Right hindlimb (tissue), 1 donor: ENCODE results near the gene PLEKHG7.
A peak's percentile ranks its signal among the peaks of the same experiment; 100 is the strongest.
"Not testable (repeated sequence)": the region's sequence is repeated elsewhere in the genome, so short reads cannot be mapped to it uniquely, and the experiment has no call there.

Source experiments
- DNase-seq: peaks from one replicate; pipeline ENCODE4 v3.0.0-alpha.2; 2018

The PLEKHG7 gene, protein sequence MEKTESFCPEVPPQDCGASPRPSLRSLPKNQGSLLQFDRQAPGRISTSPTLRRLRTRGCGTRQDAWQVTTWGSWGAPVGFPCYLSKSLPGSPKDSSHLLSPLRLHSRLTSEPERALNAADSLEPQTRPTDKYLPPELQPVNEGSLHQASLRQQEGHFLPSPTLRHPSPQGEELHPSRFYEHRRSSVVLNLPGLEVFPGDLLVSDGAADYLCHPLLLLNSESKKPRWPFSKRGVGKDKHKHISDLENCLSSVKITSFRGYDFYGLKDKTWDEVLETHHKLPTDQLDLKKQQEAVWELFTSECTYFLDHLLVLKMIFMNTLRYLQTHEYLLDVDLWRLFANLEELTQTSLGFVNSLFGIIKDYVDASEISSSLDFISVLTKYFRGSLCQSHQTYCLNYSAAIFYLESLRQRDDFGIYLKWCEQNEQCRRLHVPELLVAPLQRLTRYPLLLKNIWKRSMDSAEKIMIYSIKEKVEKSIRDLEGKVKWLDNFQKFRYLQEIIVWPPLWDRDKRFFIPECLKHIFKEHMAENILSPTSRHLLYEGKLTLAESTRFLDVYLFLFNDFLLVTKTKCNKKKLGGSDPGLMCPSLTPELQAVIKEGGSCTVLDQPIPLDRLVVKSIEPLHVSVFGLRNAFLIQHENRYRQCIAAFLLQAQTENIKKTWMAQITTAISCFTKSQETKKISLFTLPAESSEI

DNA sequence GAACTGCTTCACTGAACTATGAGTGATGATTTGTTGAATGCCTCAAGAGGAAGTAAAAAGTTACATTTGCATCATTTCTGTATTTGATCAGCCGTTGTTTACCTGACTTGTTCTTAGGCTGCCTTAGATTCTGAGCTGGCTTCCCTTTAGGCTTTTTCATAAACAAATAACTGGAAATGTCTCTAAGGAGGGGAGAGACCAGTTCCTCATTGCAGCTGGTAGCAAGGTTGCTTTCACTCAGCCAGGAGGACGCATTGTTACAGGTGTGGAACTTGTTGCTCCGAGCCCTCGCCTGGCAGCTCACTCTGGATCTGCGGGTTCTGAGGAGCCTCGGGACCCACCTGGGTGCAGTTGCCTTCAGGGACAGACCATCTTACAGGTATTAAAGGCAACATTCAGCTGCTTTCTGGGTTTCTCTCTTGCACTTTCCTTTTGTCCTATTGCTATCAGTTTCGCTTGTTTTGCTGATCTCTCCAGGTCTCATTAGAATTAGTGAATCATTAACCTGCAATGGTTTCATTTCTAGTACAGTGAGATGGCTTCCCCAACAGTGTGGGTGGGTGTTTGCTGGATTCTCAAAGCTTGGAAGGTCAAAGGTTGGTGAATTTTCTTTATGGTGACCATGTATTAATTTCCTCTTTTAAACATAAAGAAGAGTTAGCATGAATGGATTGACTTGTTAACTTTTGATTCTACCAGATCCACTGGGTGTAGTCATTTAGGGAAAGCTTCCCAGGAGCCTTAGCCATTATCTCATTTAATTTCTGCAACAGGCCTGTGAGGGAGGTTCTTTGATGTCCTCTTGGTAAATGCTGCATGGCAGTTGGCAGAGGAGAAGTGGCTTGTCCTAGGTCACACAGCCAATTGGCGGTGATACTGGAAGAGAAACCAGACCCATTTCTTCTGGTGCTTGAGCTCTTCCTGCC is at the start of gene PLEKHG7:
Gene PLEKHG7, plus strand, starts transcription at position 236 of the 926 bp plus-strand sequence. CDS start 3,643 bp downstream, outside the sequence.
- DNase-seq: no peak

DNA sequence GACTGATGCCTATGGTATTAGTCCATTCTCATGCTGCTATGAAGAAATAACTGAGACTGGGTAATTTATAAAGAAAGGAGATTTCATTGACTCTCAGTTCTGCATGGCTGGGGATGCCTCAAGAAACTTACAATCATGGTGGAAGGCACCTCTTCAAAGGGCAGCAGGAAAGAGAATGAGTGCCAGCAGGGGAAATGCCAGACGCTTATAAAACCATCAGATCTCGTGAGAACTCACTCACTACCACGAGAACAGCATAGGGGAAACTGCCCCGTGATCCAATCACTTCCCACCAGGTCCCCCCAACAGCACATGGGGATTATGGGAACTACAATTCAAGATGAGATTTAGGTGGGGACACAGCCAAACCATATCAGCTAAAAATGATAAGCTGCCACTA is 48.5 kb upstream of the PLEKHG7 start:
- not testable (repeated sequence) for DNase-seq

DNA sequence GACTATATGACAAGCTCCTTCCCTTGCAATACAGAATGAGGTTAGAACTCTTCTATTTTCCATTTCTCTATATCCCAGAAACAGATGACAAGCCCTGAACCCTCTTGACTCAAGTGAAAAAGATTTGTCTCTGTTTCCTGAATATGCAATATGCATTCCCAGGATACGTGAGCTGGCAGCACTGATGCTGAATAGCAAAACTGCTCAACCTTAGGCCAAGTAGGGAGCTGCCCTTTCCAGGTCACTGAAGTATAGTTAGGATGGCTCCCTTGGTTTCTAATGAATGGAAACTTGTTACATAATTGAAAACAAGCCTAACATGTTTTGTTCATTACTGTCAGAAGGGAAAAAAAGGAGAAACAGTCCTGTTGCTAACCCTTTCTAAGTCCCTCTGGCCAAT is 47.9 kb upstream of the PLEKHG7 start:
- DNase-seq: peak; percentile 57

DNA sequence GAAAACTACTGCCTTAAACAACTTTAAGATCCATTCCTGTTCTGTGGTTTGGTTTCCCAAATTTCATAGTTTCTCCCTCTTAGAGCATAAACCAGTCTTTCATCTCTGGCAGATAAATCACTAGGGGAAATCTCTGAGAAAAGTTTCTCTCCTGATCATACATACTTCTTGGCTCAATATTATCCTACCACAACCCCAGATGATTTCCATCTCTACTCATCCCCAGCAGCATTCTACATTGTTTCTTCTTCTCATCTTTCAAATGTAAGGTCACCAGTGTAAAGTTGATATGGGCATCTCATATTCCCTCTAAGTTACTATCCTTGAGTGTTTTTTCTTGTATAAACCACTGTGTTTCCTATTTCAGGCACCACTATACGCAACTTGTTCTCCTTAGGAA is 45.9 kb upstream of the PLEKHG7 start:
- DNase-seq: no peak

DNA sequence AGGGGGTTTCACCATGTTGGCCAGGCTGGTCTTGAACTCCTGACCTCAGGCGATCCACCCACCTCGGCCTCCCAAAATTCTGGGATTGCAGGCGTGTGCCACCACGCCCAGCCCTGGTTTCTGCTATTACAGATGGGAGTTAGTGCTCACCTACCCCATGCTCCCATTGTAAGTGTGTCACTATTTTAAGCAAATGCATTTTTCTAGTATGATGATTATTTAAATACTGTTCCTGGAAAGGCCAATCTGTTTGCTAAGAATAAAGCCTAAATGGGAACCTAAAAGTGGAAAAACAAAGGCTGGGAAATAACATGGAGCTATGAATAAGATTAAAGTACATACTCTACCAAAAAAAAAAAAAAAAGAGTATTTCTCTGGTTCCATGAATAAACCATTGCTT is 45.0 kb upstream of the PLEKHG7 start:
- no peak for DNase-seq

DNA sequence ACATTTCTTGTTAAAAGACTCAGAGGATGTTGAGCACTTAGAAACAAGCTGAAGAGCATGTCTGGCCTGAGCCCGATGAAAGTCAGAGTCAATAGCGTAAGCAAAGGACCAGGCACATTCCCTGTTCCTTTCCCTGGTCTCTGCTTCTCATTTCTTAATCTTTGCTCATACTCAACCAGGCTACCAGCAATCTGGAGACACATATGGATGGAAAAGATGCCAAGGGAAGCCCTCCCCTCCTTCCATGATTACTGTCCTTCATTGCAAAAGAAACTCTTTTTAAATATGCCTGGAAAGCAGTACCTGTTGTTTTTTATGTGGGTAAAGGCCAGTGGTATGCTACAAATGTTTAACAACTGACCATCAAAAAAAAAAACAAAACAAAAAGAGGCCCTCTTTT is 44.2 kb upstream of the PLEKHG7 start:
- DNase-seq: no peak

DNA sequence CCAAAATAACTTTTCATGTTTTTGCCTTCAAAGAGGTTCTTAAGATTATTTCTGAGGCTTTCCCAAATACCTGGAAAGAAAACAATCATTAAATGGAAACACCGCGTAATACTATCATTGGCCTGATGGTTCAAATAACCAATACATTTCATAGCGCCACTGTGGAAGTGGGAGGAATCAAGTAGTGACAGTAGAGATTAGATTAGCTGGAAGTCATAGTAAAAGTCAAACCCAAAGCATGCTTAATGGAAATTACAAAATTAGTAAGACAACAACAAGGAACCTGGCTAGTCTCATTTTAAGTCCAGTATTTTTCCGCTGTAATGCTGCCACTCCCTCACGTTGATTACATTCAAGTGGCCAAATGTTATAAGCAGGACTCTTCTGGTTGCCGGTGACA is 41.5 kb upstream of the PLEKHG7 start:
- no peak for DNase-seq

DNA sequence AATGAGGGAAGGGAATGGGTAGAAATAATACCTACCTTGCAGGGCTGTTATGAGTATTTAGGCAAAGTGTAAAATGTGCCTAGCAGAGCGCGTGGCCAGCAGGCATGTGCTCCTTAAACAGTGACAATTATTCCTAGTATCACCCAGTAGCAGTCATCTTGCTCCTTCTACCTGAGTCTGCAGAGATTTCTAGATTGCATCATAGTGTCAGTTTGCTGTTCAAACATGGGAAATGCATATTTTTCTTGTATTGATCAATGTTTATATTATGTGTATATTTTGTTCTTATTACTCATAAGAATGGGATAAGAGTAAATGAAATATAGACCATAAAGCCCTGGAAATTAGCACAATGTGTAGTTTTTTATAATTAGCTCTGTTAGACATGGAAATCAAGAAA is 37.3 kb upstream of the PLEKHG7 start:
- no peak for DNase-seq

DNA sequence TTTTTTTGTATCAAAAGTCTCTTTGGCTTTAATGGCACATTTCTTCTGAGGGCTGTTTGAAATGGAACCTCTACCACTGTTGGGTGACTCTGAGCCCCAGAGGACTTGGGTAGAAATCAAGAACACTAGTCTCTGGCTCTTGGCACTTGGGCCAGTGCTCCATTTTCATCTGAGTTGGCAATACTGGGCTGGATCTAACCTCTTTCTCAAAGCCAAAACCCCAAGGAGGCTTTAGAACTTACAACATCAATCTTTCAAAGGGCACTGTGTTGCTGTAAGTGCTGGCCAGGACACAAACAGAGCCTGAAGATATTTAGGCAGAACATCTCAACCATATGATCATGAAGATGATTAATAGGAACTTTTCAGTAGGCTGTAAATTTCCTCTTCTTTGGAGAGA is 34.0 kb upstream of the PLEKHG7 start:
- DNase-seq: no peak

DNA sequence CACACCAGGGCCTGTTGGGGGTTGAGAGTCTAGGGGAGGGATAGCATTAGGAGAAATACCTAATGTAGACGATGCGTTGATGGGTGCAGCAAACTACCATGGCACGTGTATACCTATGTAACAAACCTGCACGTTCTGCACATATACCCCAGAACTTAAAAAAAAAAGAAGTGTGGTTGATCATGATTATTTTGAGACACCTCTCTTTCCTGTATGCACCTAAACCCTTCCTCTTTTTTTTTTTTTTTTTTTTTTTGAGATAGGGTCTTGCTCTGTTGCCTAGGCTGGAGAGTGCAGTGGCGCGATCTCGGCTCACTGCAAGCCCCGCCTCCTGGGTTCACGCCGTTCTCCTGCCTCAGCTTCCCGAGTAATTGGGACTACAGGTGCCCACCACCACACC is 31.3 kb upstream of the PLEKHG7 start:
- DNase-seq: not testable (repeated sequence)

DNA sequence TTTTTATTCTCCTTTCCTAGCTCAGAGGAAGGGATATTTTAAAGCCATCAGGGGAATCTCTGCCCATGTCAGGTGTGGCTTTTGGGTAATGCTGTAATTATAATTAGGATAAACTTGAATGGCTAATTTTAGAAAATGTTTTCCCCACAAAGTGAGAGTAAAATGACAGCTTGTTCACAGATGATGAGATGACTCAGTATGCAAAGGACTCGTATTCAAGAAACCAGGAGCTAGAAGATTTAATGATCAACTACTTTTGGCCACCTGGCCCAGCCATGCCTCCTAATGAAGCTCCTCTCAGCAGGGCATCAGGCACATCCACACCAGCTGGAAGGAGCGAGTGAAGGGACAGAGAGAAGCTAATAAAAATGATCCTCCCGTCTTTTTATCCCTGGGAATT is 29.0 kb upstream of the PLEKHG7 start:
- DNase-seq: no peak

DNA sequence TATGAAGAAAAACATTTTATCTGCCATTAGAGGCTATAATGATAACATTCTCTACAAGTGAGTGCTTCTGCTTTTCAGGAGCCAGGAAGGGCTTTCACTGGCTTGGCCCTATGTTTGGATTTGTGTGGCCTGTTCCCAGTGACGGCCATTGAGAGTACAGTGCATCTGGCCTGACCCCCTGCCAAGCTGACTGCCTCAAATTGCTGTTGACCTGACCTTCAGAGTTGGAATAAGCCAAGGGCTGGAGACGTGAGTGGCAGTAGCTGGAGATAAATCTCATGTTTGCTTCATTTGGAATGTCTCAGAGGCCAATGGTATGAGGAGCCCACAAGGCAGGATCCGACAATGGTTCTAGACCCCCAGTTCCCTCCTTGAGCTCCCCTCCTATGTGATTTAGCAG is 28.3 kb upstream of the PLEKHG7 start:
- DNase-seq: no peak

DNA sequence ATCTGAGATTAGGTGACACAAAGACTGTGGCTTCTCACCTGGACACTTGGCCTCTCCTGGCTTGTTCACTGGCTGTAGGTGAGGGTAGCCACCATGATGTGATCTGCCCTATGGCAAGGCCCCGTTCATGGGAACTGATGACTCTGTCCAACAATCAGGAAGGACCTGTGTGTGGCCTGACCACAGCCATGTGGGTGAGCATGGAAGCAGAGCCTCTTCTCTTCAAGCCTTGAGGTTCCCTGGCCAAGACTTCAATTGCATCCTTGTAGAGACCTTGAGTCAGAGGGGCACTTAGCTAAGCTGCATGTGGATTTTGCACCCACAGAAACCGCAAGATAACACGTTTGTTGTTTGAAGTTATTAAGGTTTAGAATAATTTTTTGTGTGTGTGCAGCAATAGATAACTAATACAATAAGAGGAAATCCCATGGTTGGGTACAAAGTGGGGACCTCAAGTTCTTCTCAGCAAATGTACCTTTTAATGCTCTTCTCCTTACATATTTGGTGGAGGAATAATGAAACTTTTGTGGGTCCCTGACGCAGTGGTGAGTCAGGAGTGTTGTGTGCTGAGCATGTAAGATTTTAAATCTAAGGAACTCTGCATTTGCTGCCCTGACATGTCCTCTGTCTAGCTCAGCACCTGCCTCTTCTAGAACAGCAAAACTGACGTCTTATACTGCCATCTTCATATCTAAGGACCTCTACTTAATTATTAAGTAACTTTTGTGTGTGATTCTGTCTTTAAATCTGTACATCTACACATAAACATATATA is 27.5 kb upstream of the PLEKHG7 start:
- DNase-seq: no peak

DNA sequence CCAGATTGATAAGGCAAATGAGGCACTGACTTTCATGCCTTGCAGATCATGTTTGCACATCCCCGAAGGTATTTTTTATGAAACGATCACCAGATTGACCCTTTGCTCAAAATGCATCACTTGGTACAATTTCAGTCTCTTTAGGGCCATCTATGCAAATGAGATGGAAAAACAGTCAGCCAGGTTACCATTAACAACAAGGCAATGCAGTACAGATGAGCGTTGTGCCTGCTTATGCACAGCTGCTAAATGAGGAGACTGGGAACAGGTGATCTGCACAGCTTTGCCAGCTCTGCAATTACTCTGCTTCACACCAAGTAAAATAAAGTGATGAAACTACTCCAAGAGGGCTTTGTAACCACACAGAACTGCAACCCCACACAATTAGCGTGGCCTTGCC is 26.1 kb upstream of the PLEKHG7 start:
- DNase-seq: no peak

DNA sequence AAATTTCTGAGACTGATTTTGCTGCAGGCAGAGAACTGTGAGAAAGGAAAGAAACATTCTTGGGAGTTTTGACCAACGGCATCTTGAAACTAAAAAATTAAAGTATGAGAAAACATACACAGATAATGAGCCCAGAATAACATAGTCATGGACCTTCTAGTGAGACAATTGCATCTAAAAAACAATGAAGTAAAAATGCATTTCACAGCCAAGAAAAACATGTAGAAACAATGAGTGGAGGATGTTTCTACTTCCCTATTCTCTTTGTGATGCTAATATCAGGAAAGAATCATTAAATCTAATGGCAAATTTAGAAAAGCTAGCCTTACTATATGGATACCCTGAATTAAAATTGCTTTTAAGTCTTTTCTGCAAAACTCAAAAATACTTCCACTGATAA is 12.2 kb upstream of the PLEKHG7 start:
- no peak for DNase-seq

DNA sequence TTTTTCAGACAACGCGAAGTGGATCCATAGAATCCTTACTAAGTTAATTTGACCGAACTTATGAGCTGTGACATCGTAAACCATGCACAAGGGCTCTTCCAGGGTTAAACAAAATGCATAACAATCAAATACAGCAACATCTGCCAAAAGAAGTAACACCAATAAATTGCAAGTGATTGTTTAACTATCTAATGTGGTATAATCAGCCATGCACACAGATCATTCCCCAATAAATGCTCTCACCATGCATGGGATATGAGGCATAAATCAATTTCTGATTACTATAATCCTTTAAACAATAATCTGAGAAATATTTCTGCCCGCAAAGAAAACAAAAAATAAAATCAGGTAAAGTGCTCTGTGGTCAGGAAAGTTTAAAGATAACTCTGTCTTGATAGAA is 7.7 kb upstream of the PLEKHG7 start:
- DNase-seq: no peak

DNA sequence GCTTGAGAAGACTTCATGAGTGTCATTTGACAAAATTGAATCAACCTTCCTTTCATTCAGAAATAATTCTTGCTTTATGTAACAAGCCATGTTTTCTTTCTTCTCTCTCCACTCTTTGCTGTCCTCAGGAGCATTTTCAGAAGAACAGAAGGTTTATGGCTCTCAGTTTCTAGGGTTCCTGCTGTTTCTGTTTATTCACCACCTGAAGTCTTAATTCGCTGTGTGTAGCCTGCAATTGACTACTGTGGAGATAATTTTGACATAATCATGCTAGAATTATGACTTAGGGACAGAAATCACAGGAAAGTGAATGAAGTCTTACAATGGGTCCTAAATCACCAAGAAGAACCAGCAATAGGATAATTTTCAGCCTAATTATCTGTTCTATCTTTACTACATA is 7.2 kb upstream of the PLEKHG7 start:
- no peak for DNase-seq

DNA sequence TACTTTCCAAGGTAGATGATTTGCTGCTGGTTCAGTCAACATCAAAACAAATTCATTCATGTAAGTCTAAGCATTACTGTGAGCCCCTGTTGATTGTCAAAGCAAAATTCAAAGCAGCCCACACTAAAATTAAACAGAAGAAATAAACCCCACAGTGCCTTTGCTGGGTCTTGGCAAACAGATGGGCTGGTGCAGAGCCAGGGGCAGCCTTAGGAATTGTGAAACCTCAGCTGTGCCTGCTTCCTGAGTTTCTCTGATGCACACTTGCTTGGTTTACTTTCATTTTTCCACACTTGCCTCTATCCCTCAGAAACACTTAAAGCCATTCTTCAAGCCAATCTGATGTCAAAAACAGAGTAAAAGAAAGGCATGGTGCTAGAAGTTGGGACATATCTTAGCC is 6.6 kb upstream of the PLEKHG7 start:
- DNase-seq: peak; percentile 42

DNA sequence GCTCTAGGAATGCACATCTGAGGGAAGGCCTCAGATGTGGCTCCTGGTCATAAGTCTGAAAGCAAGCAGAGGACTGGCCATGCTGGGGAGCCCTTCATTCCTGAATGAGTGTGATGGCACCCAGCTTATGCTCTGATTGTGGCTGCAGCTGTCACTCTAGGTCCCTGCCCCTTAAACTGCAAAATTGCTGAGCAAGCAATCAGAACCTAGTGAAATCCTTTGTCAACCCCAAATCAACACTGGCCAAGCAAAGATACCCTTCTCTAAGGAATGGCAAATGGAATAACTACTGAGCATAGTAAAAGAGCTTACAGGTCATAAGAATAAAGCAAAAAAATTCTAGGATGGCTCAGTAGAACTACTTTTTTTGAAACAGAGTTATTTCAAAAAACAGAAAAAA is 4.3 kb upstream of the PLEKHG7 start:
- no peak for DNase-seq

DNA sequence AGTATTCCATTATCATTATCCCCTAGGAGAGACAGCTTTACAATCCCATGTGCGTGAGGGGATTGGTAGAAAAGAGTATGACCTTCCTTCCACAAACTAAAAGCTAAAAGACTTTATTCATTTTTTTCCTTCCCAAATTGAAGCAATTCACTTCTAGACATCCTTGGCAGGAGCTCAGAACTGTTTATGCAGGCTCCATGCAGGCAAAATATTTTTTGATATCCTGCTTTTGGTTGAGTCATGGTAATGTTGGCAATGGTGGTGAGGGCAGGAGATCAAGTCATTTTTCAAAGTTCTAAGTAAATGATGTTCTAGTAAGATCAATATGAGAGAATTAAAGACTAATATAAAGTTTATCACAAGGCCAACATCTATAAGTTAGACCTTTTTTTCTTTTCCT is 1.3 kb upstream of the PLEKHG7 start:
- no peak for DNase-seq

DNA sequence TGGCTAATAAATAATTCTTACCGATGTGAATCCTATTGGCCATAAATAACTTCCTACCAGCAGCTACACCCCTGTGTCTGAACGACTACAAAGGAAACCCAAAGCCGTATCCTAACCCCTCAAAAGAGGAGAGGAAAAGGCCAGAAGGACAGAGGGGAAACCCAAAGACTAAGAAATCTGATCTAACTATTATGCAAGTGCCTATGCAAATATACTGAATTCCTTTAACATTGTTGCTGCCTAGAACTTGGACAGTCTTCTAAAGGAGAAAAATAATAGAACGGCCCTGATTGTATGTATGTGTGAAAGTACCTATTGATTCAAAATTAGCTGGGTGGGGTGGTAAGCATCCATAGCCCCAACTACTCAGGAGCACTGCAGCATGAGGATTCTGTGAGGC is 997 bp downstream of the PLEKHG7 start:
- DNase-seq: no peak

DNA sequence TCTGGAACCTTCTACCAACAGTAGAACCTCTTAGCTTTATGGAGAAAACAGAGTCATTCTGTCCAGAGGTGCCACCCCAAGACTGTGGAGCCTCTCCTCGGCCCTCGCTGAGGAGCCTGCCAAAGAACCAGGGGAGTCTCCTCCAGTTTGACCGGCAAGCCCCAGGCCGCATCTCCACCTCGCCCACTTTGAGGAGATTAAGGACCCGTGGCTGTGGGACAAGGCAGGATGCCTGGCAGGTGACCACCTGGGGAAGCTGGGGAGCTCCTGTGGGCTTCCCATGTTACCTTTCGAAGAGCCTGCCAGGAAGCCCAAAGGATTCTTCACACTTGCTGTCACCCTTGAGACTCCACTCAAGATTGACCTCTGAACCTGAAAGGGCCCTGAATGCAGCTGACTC is 3.8 kb downstream of the PLEKHG7 start:
- no peak for DNase-seq

DNA sequence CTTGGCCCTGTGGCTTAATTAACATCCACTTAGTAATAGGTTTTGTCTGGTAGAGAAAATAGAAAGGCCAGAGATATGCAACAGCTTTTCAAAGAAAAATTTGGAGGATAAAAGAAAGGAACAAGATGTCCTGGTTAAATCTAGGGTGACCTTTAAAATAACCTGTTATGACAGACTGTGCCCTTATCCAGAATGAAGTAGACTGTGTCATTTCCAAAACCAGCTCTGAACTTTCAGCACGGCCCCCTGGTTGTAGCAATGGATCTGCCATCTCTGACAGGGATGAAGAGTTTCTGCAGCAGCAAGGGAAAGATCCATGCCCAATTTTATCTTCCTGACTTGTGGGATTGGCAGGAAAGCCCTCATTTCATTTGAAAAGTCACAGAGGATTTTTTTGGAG is 5.1 kb downstream of the PLEKHG7 start:
- no peak for DNase-seq
